HepG2 (cell line): ENCODE measurements around the gene TJAP1. TPM values are rescaled to one million over a fixed set of nuclear protein-coding genes. Genes with fewer than 3 reads are reported as not detected.

ENCODE experiments used
- ATF3 ChIP-seq: sonication (generic); formaldehyde crosslinking; IDR thresholded peaks from 2 replicates; pipeline ENCODE4 v1.4.0; 2020; ENCODE audit warnings: missing genetic modification reagents
- ATF4 ChIP-seq, 2 experiments: fragments of 450-650 bp in 1 of 2; sonication (generic) in 1 of 2; formaldehyde crosslinking; IDR thresholded peaks; 2 replicates each; pipeline versions ENCODE4 v1.5.0 to v1.8.0; 2020 to 2022; ENCODE audit warnings: mild to moderate bottlenecking in 1 of 2, missing genetic modification reagents in 1 of 2
- BRD4 ChIP-seq: sonication (generic); formaldehyde crosslinking; IDR thresholded peaks from 2 replicates; pipeline ENCODE4 v1.4.0; 2020; ENCODE audit warnings: missing genetic modification reagents
- ELK4 ChIP-seq: sonication (generic); formaldehyde crosslinking; IDR thresholded peaks from 2 replicates; pipeline ENCODE4 v1.9.0; 2021; ENCODE audit warnings: missing genetic modification reagents, borderline replicate concordance
- GPN1 ChIP-seq: sonication (generic); formaldehyde crosslinking; IDR thresholded peaks from 2 replicates; pipeline ENCODE4 v1.5.1; 2020; ENCODE audit warnings: missing genetic modification reagents, borderline replicate concordance
- JUNB ChIP-seq: sonication (generic); formaldehyde crosslinking; IDR thresholded peaks from 2 replicates; pipeline ENCODE4 v1.8.0; 2022; ENCODE audit warnings: missing genetic modification reagents, mild to moderate bottlenecking, borderline replicate concordance
- LCORL ChIP-seq, 2 experiments: fragments of 450-650 bp in 1 of 2; sonication (generic) in 1 of 2; formaldehyde crosslinking in 1 of 2; IDR thresholded peaks; 2 replicates each; pipeline versions ENCODE4 v1.5.0 to v1.6.1; 2017 to 2020; ENCODE audit warnings: antibody characterized with exemption in 1 of 2, missing genetic modification reagents in 1 of 2
- MAFK ChIP-seq, 2 experiments: IDR thresholded peaks in 1 of 2; conservative IDR thresholded peaks in 1 of 2; 2 replicates each; pipeline ENCODE4 v1.6.1; 2011; ENCODE audit warnings: improper control_type of control experiment in 2 of 2, low read length in 2 of 2
- NRL ChIP-seq: sonication (generic); formaldehyde crosslinking; IDR thresholded peaks from 2 replicates; pipeline ENCODE4 v1.5.0; 2020; ENCODE audit warnings: missing genetic modification reagents, mild to moderate bottlenecking, moderate library complexity, borderline replicate concordance
- ZBTB40 ChIP-seq, 2 experiments: fragments of 450-650 bp in 1 of 2; sonication (generic) in 1 of 2; formaldehyde crosslinking in 1 of 2; IDR thresholded peaks; 2 replicates each; pipeline versions ENCODE4 v1.6.1 to v1.8.0; 2016 to 2022; ENCODE audit warnings: antibody characterized with exemption in 1 of 2, mild to moderate bottlenecking in 1 of 2, missing genetic modification reagents in 1 of 2
- ZFP1 ChIP-seq: IDR thresholded peaks from 2 replicates; pipeline ENCODE4 v1.6.1; 2016
- ZFP62 ChIP-seq: sonication (generic); formaldehyde crosslinking; IDR thresholded peaks from 2 replicates; pipeline ENCODE4 v1.4.0; 2020; ENCODE audit warnings: missing genetic modification reagents
- ZFYVE20 ChIP-seq: sonication (generic); formaldehyde crosslinking; IDR thresholded peaks from 2 replicates; pipeline ENCODE4 v1.8.0; 2023; ENCODE audit warnings: low read depth, mild to moderate bottlenecking, moderate library complexity, missing genetic modification reagents, borderline replicate concordance
- ZIK1 ChIP-seq: sonication (generic); formaldehyde crosslinking; IDR thresholded peaks from 2 replicates; pipeline ENCODE4 v1.5.0; 2020; ENCODE audit warnings: mild to moderate bottlenecking, low read depth, missing genetic modification reagents, borderline replicate concordance
- ZNF24 ChIP-seq: fragments of 450-650 bp; IDR thresholded peaks from 2 replicates; pipeline ENCODE4 v1.6.1; 2017; ENCODE audit warnings: antibody characterized with exemption, mild to moderate bottlenecking
- ZNF382 ChIP-seq: sonication (generic); formaldehyde crosslinking; IDR thresholded peaks from 2 replicates; pipeline ENCODE4 v1.5.0; 2020; ENCODE audit warnings: missing genetic modification reagents, mild to moderate bottlenecking, borderline replicate concordance
- ZNF713 ChIP-seq: sonication (generic); formaldehyde crosslinking; IDR thresholded peaks from 2 replicates; pipeline ENCODE4 v1.4.0; 2020; ENCODE audit warnings: mild to moderate bottlenecking, missing genetic modification reagents
- polyA plus RNA-seq, 8 experiments: library from polyadenylated mRNA; depleted of rRNA in 3 of 8; stranded (reverse) in 7 of 8; unstranded in 1 of 8; fragments of >200 nt; fragmentation: Illumina TruSeq in 4 of 8; extraction: Trizol in 4 of 8; gene quantifications; 2 replicates each; pipeline versions ENCODE4 v1.2.1 to v1.2.3, GENCODE V29; 2011 to 2016; ENCODE audit warnings: low read depth in 4 of 8, missing spikeins in 1 of 8, mixed read lengths in 1 of 8; ENCODE audit not compliant: insufficient read depth in 1 of 8
- total RNA-seq, 5 experiments: library from RNA; depleted of rRNA; stranded (reverse); fragments of >200 nt; fragmentation: Illumina TruSeq; extraction: Trizol; gene quantifications; 2 replicates each; pipeline ENCODE4 v1.2.3, GENCODE V29; 2016; ENCODE audit warnings: low read depth in 1 of 5

TJAP1 gene
- total and polyA plus RNA-seq, 2 of the 13 experiments (the other 11 are each of a cell fraction or from before 2014, with no cell fraction given) = 15.7 to 41.6 TPM

DNA sequence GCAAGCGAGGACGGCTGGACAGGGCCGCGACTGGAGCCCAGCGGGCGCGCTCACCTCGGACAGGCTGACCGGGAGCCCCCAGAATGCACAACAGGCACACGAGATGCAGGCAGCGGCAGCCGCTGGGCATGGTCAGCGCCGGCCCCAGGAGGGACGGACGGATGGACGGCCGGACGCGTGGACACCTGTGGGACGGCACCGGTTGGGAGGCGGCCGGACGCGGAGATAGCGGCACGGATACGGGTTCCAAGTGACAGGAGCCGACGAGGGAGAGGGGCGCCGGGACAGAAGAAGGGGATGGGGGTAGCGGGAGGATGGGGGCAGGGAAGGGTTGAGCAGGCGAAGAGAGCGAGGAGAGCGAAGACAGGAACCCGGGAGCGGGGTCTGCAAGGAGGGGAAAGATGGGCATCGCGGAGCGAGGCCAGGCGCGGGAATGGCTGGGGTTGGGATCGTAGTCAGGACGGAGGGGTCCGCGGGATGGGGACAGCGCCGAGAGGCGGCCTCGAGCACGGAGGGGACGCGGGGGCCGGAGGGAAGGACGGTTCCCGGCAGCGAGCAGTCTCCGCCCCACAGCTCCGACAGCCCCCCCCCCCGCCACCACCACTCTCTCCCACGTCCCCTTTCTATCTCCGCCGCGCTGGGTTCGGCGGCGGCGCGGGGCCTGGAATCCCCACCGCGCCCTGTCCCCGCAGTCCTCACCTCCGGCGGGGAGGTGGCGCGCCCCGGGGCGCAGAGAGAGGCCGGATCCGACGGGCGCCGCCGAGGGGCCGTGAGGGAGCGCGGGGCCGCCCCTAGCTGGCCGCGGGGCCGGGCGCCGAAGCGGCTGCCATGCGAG lies 22.5 kb upstream of the TJAP1 start (continued):
- no peak for TF ChIP-seq ZBTB40 (IDR thresholded peaks at IDR 0.05)
- TF ChIP-seq ZBTB40 (CRISPR knock-in tag; IDR thresholded peaks at IDR 0.05) = no peak
- no peak for TF ChIP-seq ZFP62 (CRISPR knock-in tag)
- 0 out of 2 replicates have a peak, but pooled peaks have one; percentile 69 for TF ChIP-seq ZIK1
- peak; percentile 78 for TF ChIP-seq ZNF713 (CRISPR knock-in tag)
- no peak for TF ChIP-seq ZNF24
- no peak for TF ChIP-seq NRL (CRISPR knock-in tag)
- no peak for TF ChIP-seq ATF3 (CRISPR knock-in tag)
- no peak for TF ChIP-seq ZFP1 (CRISPR knock-in tag)
- TF ChIP-seq ATF4 (CRISPR knock-in tag; IDR thresholded peaks at IDR 0.05) = peak; percentile 5 to 42; a peak in 1 of 4 replicates
- TF ChIP-seq GPN1 (CRISPR knock-in tag) = no peak
- no peak for TF ChIP-seq ZNF382 (CRISPR knock-in tag)
- TF ChIP-seq ZFYVE20 (CRISPR knock-in tag) = no peak
- no peak for TF ChIP-seq LCORL (IDR thresholded peaks at IDR 0.05)
- TF ChIP-seq LCORL (CRISPR knock-in tag; IDR thresholded peaks at IDR 0.05) = peak; percentile 97
- no peak for TF ChIP-seq JUNB (CRISPR knock-in tag)
- no peak for TF ChIP-seq MAFK (conservative IDR thresholded peaks at IDR 0.05 in 1 of 2, IDR thresholded peaks at IDR 0.05 in 1 of 2; ENCODE audit: low read length in 2 of 2)
- TF ChIP-seq BRD4 = no peak
- TF ChIP-seq ELK4 (CRISPR knock-in tag) = no peak
